Activated naive CD8-positive, alpha-beta T cell treated with anti-CD3 and anti-CD28 coated beads, Interleukin-2, amount 50 U/mL, for 16 hours (primary cell): ENCODE data around the gene BPIFB4.

Source experiments
- DNase-seq: peaks from one replicate; pipeline ENCODE4 v3.0.0-alpha.2; 2020; ENCODE audit warnings: low read depth, low spot score

The BPIFB4 gene

DNA sequence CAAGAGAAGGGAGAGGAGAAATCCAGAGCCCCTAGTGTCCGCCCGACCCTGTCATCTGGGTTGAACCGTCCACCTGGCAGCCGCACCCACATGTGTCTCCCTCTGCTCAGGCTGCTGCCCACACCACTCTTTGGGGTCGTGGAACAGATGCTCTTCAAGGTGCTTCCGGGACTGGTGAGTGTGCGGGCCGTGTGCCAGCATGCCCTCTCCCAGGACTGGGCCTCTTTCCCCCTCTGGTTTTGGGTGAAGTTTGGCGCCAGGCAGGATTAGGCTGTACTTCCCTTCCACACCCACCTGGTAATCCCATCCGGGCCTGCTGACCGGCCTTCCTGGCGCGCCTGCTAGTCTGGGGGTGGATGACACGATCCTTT is 17.8 kb upstream of the BPIFB4 start:
- no peak for DNase-seq

DNA sequence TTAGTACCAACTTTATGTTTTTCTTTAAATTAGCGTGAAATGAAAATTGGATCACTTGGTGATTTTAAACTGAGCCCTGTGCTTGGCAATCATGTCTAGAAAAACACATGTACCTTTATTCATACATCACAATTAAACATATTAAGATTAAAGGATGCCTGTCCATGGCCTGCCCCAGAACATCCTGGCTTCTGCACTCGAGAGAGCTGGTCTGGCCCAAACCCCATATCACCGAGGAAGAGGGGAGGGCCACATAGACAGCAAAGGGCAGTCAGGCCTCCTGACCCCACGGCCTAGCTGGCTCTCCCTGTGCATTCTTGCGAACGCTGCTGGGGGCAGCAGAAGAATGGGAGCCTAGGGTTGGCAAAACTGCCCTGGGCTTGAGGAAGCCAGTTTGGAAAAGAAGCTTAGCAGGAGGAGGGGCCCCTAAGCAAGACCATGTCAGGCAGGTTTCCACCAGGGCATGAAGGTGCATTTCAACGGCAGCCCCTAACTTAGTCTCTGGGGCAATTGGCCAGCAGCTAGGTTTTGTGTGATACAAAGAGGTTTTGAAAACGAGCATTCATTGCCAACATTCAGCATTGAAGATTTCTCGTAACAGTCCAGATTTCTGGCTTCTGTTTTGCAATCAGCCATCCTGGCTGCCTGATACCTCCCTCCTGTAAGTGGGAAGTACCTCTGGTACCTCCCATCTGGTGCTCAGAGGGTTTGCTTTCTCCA is 17.2 kb upstream of the BPIFB4 start:
- no peak for DNase-seq

DNA sequence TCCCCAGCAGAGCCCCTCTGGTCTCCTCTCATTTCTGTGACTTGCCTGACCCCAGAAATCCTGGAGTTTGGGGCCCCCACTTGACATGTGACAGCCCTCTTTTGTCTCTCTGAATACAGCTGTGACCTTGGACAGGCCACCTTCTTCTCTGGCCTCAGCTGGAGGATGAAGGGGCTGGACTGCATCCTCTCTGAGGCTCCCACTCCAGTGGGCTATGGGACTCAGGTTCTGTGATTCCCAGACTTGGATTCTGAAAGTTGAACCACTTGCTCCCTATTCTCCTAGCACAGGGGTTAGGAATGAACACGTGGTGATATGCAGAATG is 16.7 kb upstream of the BPIFB4 start:
- no peak for DNase-seq

DNA sequence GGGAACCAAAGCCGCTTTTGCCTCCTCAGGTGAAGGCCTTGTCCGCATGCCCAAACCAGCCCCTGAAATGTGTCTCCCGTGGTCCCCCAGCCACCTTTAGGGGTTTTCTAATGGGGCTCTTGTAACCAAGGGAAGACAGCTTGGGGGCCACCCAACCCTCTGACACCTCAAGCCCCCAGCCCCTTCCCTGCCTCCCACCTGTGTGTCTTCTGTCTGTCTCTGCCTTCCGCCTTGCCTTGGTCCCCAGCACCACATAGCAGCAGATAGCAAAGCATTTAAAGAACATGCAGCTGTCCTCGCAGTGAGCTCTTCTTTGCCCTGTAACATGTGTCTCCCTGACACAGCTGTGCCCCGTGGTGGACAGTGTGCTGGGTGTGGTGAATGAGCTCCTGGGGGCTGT is 16.2 kb upstream of the BPIFB4 start:
- no peak for DNase-seq

DNA sequence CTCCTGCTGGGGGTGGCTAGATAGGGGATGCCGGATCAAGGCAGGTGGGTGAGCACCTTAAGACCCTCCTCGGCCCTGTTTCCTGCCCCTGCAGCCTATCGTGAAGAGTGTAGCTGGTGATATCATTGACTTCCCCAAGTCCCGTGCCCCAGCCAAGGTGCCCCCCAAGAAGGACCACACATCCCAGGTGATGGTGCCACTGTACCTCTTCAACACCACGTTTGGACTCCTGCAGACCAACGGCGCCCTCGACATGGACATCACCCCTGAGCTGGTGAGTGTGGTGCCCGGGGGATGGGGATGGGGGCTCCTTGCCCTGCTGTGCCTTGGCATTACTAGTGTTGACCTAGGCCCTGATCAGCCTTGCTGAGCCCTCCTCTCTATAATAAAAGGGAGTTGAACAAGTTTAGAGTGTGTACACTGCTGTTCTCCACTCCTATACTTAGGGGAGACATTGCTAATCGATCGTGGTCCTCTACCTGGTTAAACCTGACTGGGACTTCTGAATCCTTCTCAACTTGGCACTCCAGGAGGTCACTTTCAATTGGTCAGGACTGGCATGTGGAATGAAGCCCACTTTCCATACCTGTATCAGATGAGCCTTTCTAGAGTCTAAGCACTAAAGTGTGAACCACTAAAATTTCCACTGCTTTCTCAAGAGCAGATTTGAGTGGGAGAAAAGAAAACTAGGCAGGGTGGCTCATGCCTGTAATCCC is 14.7 kb upstream of the BPIFB4 start:
- DNase-seq = no peak

DNA sequence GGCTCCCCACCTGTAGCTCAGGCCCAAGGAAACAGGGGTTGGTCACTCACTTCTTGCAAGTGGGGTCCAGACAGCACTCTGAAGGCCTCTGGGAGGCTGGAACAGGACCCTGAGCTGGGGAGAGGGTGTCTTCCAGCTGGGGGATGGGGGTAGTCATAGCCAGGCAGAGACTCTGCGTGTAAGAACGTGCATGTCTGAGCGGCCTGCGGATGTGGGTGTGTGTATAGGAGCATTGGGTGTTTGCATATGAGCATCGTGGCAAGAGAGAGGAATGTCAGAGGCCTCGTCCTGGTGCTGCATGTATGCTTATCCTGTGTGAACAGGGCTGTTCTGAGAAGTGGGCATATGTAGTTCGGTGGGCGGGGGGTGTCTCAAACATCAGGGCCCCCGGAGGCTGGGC is 13.7 kb upstream of the BPIFB4 start:
- no peak for DNase-seq

DNA sequence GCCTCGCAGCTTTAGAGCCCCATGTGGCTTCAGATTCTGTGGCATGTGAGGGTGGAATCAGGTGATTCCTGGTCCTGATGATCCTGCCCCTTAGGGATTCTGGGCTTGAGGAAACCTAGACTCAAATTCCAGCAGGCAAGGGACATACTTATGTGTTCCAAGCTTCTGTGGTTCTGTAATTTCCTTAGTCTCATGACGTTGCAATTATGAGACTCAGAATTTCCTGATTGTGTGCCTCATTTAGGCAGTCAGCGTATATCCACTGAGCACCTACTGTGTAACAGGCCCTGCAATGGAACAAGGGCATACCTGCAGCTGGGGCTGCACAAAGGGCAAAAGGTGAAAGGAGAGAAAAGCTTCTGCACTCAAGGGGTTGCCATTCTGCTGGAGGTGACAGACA is 11.6 kb upstream of the BPIFB4 start:
- DNase-seq = no peak

DNA sequence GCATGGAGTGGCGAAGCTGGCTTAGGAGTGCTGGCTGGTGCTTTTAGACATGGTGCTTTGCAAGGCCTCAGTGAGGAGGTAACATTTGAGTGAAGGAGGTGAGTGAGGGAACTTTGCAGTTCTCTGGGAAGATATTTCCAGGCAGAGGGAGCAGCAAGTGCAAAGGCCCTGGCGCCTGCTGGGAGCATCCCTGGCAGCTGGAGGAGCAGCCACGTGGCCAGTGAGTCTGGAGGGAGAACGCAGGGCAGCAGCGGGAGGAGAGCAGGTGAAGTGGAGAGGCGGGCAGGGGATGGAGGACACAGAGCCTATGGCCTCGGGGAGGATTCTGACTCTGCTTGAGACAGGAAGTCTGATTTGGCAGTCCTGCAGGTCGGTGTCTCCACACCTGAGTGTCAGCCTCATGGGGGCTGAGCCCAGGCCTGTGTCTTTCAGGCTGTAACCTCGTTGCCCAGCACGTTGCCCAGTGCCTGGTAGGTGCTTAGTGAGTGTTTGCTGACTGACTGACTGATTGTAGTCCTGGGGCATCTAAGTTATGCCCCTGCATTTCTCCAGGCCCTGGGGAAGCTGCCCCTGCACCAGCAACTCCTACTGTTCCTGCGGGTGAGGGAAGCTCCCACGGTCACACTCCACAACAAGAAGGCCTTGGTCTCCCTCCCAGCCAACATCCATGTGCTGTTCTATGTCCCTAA is 11.0 kb upstream of the BPIFB4 start:
- no peak for DNase-seq

DNA sequence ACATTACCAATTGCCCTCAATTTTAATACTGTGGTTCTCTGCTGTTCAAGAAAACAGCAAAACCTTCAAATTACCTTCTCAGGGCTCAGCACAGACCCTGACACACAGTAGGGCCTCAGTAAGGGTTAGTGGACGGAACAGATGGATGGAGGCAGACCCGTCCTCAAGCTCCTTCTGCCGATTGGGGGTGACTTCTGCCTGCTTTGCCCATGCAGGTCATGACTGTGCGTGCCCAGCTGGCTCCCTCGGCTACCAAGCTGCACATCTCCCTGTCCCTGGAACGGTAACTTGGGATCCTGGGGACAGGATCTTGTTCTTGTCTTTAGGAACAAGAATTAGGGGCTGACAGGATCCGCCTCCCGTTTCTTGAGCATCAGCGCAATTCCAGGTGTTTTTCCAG is 9.8 kb upstream of the BPIFB4 start:
- no peak for DNase-seq

DNA sequence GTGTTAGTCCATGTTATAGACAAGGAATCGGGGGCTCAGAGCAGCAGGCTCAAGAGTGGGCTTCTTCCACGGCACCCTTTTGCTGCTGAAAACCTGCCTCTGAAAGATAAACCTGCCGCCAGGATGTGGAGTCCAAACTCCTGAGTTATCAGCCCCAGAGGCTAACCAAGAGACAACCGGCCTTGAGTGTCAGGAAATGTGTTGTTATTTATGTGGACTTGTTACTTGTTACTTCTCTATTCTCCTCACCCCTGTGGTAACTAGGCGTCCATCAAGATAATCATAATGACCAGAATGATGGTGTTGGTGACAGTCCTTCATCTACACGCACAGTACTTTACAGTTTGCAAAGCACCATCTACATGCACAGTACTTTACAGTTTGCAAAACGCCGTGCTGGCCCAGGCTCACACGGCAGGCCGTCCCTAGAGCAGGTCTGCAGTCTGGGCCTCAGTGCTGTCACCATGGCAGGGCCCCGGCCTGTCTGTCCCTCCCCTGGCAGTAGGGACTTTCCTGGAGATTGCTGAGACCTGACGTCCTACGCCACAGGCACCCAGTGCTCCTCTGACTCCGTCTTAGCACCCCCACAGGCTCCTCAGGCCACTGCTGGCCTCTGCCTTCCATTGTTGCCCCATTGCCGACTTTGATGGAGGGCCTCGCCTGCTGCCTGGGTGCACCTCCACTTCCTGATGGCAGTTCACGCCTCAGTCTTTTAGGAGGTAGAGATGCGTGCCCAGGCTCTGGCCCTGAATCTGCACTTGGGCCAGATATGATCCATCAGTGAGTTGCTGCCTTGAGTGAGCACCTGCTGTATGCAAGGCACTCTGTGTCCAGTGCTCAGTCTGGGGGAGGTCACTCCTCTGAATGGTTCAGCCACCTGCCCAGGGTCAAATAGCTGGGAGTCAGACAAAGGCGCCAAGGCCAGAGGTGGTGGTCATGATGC is 9.1 kb upstream of the BPIFB4 start:
- no peak for DNase-seq

DNA sequence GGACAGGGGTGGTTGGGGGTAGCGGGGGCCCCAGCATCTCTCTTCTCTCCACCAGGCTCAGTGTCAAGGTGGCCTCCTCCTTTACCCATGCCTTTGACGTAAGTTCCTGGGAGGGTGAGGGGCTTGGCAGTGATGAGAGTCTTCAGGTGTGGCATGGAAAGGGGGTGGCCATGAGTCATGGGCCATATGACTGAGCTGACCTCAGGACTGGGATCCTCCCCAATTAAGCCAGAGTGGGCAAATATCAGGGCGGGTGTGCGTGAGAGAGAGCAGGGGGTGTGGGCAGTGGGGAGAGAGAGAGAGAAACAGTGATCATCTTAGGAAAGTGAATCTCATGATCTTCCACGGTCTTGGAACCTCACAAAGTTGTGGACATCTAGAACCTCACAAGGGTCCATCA is 8.2 kb upstream of the BPIFB4 start:
- no peak for DNase-seq

DNA sequence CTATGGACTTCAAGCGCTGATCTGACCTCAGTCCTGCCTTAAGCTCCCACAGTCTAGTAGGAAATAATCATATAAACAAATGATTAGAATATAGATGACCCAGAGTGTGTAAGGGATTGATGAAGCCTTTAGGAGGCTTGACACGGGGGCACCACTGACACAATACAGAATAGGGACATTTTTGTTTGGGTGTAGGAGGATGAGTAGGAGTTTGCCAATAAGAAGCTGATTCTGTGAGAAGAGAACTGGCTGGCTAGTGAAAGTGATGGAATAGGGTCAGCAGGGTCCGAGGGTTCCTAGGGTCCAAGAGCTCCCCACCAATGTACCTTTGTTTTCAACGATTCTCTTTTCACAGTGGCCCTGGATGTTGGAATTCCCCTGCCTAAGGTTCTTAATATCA is 7.1 kb upstream of the BPIFB4 start:
- no peak for DNase-seq

DNA sequence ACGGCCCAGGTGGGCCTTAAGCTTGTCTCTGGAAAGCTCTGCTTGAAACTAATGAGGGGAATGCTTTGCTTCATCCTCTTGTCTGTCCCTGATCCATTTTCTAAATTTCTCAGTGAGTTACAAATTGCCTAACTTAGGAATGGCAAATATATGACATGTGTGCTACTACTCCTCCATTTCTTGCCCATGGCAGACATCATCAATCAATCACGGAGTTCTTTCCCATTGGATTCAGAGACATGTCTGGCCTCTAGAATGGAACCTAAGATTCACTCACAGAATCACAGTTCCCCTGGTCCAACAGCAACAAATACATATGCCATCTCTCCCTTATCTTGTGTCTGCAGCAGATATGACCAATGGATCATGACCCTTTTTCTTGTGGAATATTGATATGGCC is 6.6 kb upstream of the BPIFB4 start:
- DNase-seq = no peak

DNA sequence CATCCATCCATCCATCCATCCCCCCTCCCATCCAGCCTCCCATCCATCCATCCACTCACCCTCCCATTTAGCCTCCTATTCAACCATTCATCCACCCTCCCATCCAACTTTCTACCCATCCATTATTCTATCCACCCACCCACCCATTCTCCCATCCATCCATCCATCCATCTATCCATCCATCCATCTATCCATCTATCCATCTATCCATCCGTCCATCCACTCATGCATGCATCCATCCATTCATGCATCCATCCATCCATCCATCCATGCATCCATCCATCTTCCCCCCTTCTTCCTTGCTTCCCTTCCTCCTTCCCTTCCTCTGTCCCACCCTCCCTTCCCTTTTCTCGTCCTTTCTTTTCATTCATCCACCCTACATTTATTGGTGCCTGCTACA is 4.8 kb upstream of the BPIFB4 start:
- DNase-seq = no peak

DNA sequence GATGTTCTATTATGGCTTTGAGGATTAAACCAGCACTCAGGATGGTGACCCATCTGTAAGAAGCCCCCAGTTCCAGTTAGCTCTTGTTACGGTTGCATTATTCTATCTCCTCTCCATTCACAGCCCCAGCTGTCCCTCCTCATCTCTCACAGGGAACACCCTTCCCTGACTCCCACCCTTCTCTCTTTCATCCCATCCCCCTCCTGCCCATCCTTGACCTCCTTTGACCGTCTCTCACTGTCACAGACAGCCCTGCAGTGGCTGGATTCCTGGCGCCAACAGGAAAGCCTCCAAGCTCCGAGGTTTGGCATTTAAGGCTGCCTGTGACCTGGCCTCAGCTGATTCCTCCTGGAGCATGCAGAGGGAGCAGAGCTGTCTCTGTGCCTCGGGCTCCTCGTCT is 4.2 kb upstream of the BPIFB4 start:
- DNase-seq = no peak

DNA sequence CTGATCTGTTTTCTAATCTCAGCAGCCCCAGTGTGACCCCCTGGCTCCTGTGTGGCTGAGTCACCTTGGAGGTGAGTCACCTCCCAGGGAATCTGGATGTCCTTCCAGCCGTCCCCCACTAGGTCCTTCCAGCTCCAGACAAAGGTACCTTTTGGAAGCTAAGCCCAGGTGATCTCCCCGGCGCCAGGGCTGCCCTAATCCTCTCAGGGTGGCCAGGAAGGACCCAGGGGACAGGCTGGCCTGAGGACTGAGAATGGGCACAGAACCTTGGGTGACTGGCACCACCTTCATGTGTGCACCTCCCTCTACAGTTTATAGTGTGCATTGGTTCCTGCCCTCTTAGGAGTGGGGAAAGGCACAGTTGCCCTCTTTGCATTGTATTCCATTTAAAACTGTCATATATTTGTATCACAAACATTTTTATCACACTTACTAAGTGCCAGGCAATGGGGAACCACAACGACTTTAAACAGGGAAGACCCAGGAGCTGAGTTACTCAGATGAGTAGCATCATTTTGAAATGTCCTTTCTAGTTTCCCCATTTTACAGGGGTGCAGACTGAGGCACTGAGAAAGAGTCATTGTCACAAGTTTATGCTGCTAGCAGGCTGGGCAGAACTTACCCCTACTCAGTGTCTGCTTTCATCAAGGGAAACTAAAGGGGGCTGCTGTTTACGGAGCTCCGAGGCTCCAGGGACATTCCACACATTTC is 2.6 kb upstream of the BPIFB4 start:
- no peak for DNase-seq

DNA sequence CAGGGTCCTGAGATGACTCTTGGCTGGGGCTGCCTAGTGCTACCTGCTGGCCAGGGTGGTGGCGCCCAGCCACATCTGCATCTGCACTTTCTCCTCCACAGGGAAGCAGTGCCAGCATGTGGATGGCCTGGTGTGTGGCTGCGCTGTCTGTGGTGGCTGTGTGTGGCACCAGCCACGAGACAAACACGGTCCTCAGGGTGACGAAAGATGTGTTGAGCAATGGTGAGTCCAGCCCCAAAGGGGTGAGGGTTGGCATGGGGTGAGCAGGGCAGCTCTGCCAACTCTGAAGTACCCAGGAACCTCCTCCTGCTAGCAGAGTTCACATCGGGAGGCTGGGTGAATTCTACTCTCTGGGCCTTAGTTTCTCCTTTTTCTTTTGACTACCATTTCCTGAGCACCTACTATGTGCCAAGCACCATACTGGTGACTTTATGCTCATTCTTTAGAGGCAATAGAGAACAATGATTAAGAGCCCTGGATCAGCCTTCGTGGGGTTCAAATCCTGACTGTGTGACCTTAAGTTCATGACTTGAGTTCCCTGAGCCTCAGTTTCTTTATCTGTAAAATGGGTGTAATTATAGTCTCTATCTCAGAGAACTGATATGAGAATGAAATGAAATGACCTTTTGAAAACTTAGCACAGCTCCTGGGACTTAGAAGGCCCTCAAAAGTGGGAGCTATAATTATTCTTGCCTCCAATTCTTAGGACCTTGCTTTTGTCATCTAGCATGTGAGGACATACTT is 2.1 kb downstream of the BPIFB4 start:
- DNase-seq = no peak

DNA sequence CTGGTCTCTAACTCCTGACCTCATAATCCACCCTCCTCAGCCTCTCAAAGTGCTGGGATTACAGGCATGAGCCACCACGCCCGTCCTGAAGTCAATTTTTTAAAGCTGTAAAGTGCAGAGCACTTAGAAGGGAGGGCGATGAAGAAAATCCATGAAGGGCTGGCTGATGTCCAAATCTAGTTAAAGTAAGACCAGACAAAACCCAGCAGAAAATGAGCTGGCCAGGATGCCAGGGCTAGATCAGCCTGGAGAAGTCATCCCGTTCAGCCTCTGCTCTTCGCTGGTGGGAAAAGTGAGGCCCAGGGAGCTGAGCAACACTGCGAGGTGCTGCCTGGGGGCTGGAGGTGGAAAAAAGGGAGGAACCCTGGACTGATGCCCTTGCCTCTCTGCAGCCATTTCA is 3.1 kb downstream of the BPIFB4 start:
- no peak for DNase-seq

DNA sequence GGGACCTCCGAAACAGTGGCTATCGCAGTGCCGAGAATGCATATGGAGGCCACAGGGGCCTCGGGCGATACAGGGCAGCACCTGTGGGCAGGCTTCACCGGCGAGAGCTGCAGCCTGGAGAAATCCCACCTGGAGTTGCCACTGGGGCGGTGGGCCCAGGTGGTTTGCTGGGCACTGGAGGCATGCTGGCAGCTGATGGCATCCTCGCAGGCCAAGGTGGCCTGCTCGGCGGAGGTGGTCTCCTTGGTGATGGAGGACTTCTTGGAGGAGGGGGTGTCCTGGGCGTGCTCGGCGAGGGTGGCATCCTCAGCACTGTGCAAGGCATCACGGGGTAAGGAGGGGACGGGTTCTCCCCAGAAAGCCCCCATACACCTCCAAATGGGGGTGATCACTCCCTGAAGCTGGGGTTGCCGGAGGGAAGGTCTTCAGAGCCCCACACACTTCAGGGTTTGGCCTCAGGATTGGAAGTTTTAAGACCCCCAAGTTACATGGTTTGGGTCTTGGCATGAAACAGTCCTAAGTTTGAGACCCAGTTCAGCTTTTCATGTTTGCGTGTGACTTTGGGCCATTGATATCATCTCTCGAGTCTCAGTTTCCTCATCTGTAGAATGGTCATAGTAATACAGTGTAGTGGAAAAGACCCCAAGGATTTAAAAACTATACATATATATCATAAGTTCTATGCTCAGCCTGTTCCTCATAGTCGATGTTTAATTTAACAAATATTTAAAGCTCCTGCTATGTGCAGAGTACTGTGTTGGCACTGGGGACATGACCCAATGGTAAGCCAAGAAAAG is 4.3 kb downstream of the BPIFB4 start:
- no peak for DNase-seq

DNA sequence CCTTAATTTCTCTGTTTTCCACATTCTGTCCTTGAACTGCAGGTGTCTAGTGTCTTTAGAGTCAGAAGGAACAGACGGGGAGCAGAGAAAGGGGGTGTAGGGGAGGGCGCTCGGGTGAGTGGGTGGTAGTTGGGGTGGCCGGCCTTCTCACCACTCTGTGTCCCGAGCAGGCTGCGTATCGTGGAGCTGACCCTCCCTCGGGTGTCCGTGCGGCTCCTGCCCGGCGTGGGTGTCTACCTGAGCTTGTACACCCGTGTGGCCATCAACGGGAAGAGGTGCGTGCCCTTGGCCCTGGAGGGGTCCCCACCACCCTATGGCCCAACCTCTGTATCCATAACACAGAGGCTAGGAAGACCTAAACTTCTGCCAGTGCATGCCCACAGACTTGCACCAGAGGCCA is 5.3 kb downstream of the BPIFB4 start:
- no peak for DNase-seq
